ENCODE measurements around the gene TENT5D. TPM values are rescaled to one million over a fixed set of nuclear protein-coding genes. Genes with fewer than 3 reads are reported as not detected.
"Not testable (repeated sequence)": the region's sequence is repeated elsewhere in the genome, so short reads cannot be mapped to it uniquely, and the experiment has no call there.

Gene TENT5D
- total and polyA plus RNA-seq, 7 experiments from 2014 or later = not detected

DNA sequence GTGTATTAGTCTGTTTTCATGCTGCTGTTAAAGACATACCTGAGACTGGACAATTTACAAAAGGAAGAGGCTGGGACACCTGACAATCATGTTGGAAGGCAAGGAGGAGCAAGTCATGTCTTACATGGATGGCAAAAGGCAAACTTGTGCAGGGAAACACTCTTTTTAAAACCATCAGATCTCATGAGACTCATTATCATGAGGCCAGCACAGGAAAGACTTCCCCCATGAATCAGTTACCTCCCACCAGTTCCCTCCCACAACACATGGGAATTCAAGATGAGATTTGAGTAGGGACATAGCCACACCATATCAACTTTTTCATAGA is 11.2 kb downstream of the TENT5D start:
- H3K4me1 ChIP-seq (ENCODE audit: control insufficient read depth in 2 of 2, insufficient read depth in 2 of 2, low read length in 2 of 2) = no peaks in the 10 kb centered on the region
- no peak for DNase-seq
- no peaks in the 10 kb centered on the region for H3K36me3 Mint-ChIP-seq
- no peaks in the 10 kb centered on the region for H3K4me1 Mint-ChIP-seq
- intact Hi-C loops (cut with micrococcal nuclease) = no loop called here
- H3K4me3 ChIP-seq (ENCODE audit: low read length) = no peak overlapping the region
- H3K9me3 ChIP-seq (ENCODE audit: control insufficient read depth in 2 of 3, low read length in 3 of 3) = no peaks in the 10 kb centered on the region
- no peak overlapping the region for H3K4me3 Mint-ChIP-seq
- no peak overlapping the region for H3K27ac Mint-ChIP-seq
- no peaks in the 10 kb centered on the region for H3K36me3 ChIP-seq (ENCODE audit: control insufficient read depth in 2 of 3, insufficient read depth in 3 of 3, low read length in 3 of 3)
- no peaks in the 10 kb centered on the region for H3K27me3 Mint-ChIP-seq
- peaks cover 0 to 18% (median under 1%) of the 10 kb centered on the region in 11 donors for H3K9me3 Mint-ChIP-seq
- H3K27me3 ChIP-seq (ENCODE audit: control insufficient read depth in 2 of 2, insufficient read depth in 2 of 2, low read length in 2 of 2) = no peaks in the 10 kb centered on the region
- CTCF ChIA-PET = no interaction called here
- POLR2A ChIA-PET = no interaction called here
- ATAC-seq = no peak
- H3K27ac ChIP-seq (ENCODE audit: low read depth, low read length) = no peak overlapping the region

DNA sequence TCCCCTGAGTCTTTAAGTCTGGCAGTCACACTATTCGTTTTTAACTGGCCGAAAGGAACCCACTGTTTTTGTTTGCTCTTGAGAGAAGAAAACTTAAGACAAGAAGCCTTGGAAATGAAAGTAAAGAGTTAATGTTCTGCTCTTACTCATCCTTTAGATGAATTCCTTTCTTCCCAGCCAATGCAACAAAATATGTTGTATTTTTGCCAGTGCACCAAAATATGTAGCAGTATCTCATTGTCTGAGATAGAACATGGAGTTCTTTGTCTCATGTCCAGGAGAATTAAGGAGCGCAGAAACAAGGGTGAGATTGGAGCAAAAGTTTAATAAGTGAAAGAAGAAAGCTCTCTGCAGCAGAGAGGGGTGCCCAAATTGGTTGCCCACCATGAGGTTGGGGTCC is 12.2 kb downstream of the TENT5D start:
- Mint-ChIP-seq H3K27ac (no peak overlapping the region), H3K36me3 (no peaks in the 10 kb centered on the region), H3K4me1 (no peaks in the 10 kb centered on the region), H3K9me3 (peaks cover 0 to 11% (median 0%) of the 10 kb centered on the region in 11 donors), H3K4me3 (no peak overlapping the region), H3K27me3 (no peaks in the 10 kb centered on the region)
- H3K4me1 ChIP-seq (ENCODE audit: control insufficient read depth in 2 of 2, insufficient read depth in 2 of 2, low read length in 2 of 2) = no peaks in the 10 kb centered on the region
- CTCF ChIA-PET = no interaction called here
- no peaks in the 10 kb centered on the region for H3K36me3 ChIP-seq (ENCODE audit: control insufficient read depth in 2 of 3, insufficient read depth in 3 of 3, low read length in 3 of 3)
- intact Hi-C loops (cut with micrococcal nuclease) = no loop called here
- DNase-seq (no peak), ATAC-seq (no peak)
- no peak overlapping the region for H3K4me3 ChIP-seq (ENCODE audit: low read length)
- POLR2A ChIA-PET = no interaction called here
- H3K9me3 ChIP-seq (ENCODE audit: control insufficient read depth in 2 of 3, low read length in 3 of 3) = no peaks in the 10 kb centered on the region
- H3K27me3 ChIP-seq (ENCODE audit: control insufficient read depth in 2 of 2, insufficient read depth in 2 of 2, low read length in 2 of 2) = no peaks in the 10 kb centered on the region
- no peak overlapping the region for H3K27ac ChIP-seq (ENCODE audit: low read depth, low read length)

DNA sequence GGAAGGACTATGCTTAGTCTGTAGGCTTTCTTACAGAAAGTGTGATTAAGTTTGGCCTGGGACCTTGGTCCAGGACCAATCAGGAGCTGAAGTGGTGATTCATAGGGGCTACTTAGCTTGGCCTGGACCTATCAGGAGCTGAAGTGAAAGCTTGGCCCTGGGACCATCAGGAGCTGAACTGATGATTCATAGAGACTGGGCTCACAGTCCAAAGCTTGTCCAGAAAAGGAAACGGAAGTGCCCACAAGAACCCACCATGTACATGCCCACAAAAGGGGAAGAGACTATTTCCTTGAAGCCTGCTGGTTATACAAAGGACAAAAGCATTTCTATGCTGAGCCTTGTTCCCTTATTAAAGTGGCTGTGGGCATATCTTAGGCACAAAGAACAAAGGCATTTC is 12.6 kb downstream of the TENT5D start:
- Mint-ChIP-seq H3K27me3 (no peaks in the 10 kb centered on the region), H3K27ac (no peak overlapping the region), H3K4me3 (no peak overlapping the region), H3K9me3 (peaks cover 0 to 8% (median 0%) of the 10 kb centered on the region in 11 donors), H3K4me1 (no peaks in the 10 kb centered on the region), H3K36me3 (no peaks in the 10 kb centered on the region)
- Histone ChIP-seq H3K4me1 (ENCODE audit: control insufficient read depth in 2 of 2, insufficient read depth in 2 of 2, low read length in 2 of 2) (no peaks in the 10 kb centered on the region), H3K27ac (ENCODE audit: low read depth, low read length) (no peak overlapping the region), H3K36me3 (ENCODE audit: control insufficient read depth in 2 of 3, insufficient read depth in 3 of 3, low read length in 3 of 3) (no peaks in the 10 kb centered on the region), H3K27me3 (ENCODE audit: control insufficient read depth in 2 of 2, insufficient read depth in 2 of 2, low read length in 2 of 2) (no peaks in the 10 kb centered on the region), H3K4me3 (ENCODE audit: low read length) (no peak overlapping the region), H3K9me3 (ENCODE audit: control insufficient read depth in 2 of 3, low read length in 3 of 3) (no peaks in the 10 kb centered on the region)
- DNase-seq (no peak), ATAC-seq (no peak)
- intact Hi-C loops (cut with micrococcal nuclease) = no loop called here
- ChIA-PET POLR2A (no interaction called here), CTCF (no interaction called here)

DNA sequence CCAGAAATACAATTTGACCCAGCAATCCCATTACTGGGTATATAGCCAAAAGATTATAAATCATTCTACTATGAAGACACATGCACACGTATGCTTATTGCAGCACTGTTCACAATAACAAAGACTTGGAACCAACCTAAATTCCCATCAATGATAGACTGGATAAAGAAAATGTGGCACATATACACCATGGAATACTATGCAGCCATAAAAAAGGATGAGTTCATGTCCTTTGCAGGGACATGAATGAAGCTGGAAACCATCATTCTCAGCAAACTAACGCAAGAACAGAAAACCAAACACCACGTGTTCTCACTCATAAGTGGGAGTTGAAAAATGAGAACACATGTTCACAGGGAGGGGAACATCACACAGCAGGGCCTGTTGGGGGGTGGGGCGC is 47.9 kb downstream of the TENT5D start:
- H3K4me1 ChIP-seq (ENCODE audit: control insufficient read depth in 2 of 2, insufficient read depth in 2 of 2, low read length in 2 of 2); H3K27ac Mint-ChIP-seq; H3K27ac ChIP-seq (ENCODE audit: low read depth, low read length); H3K4me3 ChIP-seq (ENCODE audit: low read length); intact Hi-C loops (cut with micrococcal nuclease); H3K4me1 Mint-ChIP-seq; H3K36me3 ChIP-seq (ENCODE audit: control insufficient read depth in 2 of 3, insufficient read depth in 3 of 3, low read length in 3 of 3); H3K27me3 Mint-ChIP-seq; POLR2A ChIA-PET; ATAC-seq; H3K9me3 ChIP-seq (ENCODE audit: control insufficient read depth in 2 of 3, low read length in 3 of 3); H3K36me3 Mint-ChIP-seq; H3K4me3 Mint-ChIP-seq; H3K27me3 ChIP-seq (ENCODE audit: control insufficient read depth in 2 of 2, insufficient read depth in 2 of 2, low read length in 2 of 2); CTCF ChIA-PET; DNase-seq: not testable (repeated sequence)
- peaks cover 0 to 27% (median 12%) of the 10 kb centered on the region in 11 donors for H3K9me3 Mint-ChIP-seq

DNA sequence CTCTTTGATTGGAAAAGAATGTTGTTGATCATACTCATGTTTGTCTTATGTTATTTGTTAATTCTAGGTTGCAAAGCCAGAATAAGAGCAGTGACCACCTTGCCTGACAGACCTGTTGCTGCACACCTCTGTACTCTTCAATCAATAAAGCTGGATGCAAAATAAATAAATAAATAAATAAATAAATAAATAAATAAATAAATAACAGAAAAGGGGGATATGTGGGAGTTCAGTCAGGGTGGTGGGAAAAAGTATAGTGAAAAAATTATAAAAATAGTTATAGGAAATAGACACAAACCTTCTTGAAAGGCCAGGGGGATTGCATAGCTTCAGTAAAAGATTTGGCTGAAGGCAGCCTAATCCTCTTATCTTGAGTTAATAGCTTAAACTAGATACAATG is 51.3 kb downstream of the TENT5D start:
- ATAC-seq = no peak
- Histone ChIP-seq H3K9me3 (ENCODE audit: control insufficient read depth in 2 of 3, low read length in 3 of 3) (no peaks in the 10 kb centered on the region), H3K27ac (ENCODE audit: low read depth, low read length) (no peak overlapping the region), H3K27me3 (ENCODE audit: control insufficient read depth in 2 of 2, insufficient read depth in 2 of 2, low read length in 2 of 2) (no peaks in the 10 kb centered on the region), H3K4me1 (ENCODE audit: control insufficient read depth in 2 of 2, insufficient read depth in 2 of 2, low read length in 2 of 2) (no peaks in the 10 kb centered on the region), H3K4me3 (ENCODE audit: low read length) (no peak overlapping the region), H3K36me3 (ENCODE audit: control insufficient read depth in 2 of 3, insufficient read depth in 3 of 3, low read length in 3 of 3) (no peaks in the 10 kb centered on the region)
- ChIA-PET POLR2A (no interaction called here), CTCF (no interaction called here)
- Mint-ChIP-seq H3K36me3 (peaks cover 0 to 3% (median 0%) of the 10 kb centered on the region in 5 donors), H3K27me3 (no peaks in the 10 kb centered on the region), H3K9me3 (peaks cover 0 to 31% (median 8%) of the 10 kb centered on the region in 11 donors), H3K27ac (no peak overlapping the region), H3K4me1 (no peaks in the 10 kb centered on the region), H3K4me3 (no peak overlapping the region)
- intact Hi-C loops (cut with micrococcal nuclease) = no loop called here
- DNase-seq = no peak

DNA sequence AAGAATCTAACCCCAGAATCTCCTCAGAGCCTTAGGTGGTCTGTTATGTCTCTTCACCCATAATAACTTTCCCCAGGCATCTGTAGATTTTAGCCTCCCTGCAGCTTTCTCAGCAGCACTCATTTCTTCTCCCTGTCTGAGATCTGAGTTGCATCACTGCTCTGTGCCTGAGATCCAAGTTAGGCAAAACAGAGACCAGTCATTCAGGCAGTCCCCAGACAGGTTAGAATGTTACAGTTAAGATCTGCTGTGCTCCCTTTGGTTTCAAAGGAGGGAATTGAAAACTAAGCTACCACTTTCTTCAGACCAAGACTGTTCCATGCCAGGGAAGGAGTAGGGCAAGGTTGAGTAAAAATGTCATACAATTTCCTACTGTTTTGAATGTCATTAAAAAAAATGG is 65.3 kb downstream of the TENT5D start:
- H3K27me3 Mint-ChIP-seq = no peaks in the 10 kb centered on the region
- ATAC-seq = no peak
- no peak overlapping the region for H3K27ac Mint-ChIP-seq
- Histone ChIP-seq H3K4me3 (ENCODE audit: low read length) (no peak overlapping the region), H3K27me3 (ENCODE audit: control insufficient read depth in 2 of 2, insufficient read depth in 2 of 2, low read length in 2 of 2) (no peaks in the 10 kb centered on the region), H3K27ac (ENCODE audit: low read depth, low read length) (no peak overlapping the region), H3K36me3 (ENCODE audit: control insufficient read depth in 2 of 3, insufficient read depth in 3 of 3, low read length in 3 of 3) (no peaks in the 10 kb centered on the region), H3K9me3 (ENCODE audit: control insufficient read depth in 2 of 3, low read length in 3 of 3) (no peaks in the 10 kb centered on the region), H3K4me1 (ENCODE audit: control insufficient read depth in 2 of 2, insufficient read depth in 2 of 2, low read length in 2 of 2) (no peaks in the 10 kb centered on the region)
- CTCF ChIA-PET = no interaction called here
- intact Hi-C loops (cut with micrococcal nuclease) = no loop called here
- no peaks in the 10 kb centered on the region for H3K4me1 Mint-ChIP-seq
- H3K36me3 Mint-ChIP-seq = no peaks in the 10 kb centered on the region
- no peak overlapping the region for H3K4me3 Mint-ChIP-seq
- H3K9me3 Mint-ChIP-seq = peaks cover 0 to 6% (median 0%) of the 10 kb centered on the region in 11 donors
- DNase-seq = no peak
- POLR2A ChIA-PET = no interaction called here

DNA sequence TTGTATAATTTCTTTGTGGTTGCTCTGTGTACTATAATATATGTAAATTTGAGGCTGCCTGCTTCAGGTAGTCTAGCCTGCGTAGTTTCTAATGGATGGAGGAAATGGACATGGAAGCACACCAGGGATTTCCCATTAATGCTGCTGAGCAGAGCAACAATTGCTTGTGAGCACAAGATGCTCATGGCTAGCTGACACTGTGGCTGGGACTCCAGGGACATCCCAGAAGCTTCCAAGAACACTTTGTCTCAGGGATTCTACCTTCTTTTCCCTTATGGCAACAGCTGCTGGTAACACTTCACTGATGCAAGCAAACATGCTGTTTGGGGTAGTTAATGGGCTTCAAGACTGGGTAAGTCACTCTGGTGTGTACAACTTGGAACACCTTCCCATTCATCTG is 66.1 kb downstream of the TENT5D start:
- no peaks in the 10 kb centered on the region for H3K9me3 ChIP-seq (ENCODE audit: control insufficient read depth in 2 of 3, low read length in 3 of 3)
- no peaks in the 10 kb centered on the region for H3K36me3 ChIP-seq (ENCODE audit: control insufficient read depth in 2 of 3, insufficient read depth in 3 of 3, low read length in 3 of 3)

More for the DNA sequence above, 66.1 kb downstream of the TENT5D start:
- Mint-ChIP-seq H3K36me3 (no peaks in the 10 kb centered on the region), H3K9me3 (peaks cover 0 to 7% (median under 1%) of the 10 kb centered on the region in 11 donors), H3K27ac (no peak overlapping the region), H3K4me3 (no peak overlapping the region), H3K27me3 (no peaks in the 10 kb centered on the region), H3K4me1 (no peaks in the 10 kb centered on the region)
- DNase-seq (no peak), ATAC-seq (no peak)
- POLR2A ChIA-PET = no interaction called here
- H3K27ac ChIP-seq (ENCODE audit: low read depth, low read length) = no peak overlapping the region
- no peak overlapping the region for H3K4me3 ChIP-seq (ENCODE audit: low read length)
- intact Hi-C loops (cut with micrococcal nuclease) = no loop called here
- CTCF ChIA-PET = no interaction called here
- H3K27me3 ChIP-seq (ENCODE audit: control insufficient read depth in 2 of 2, insufficient read depth in 2 of 2, low read length in 2 of 2) = no peaks in the 10 kb centered on the region
- no peaks in the 10 kb centered on the region for H3K4me1 ChIP-seq (ENCODE audit: control insufficient read depth in 2 of 2, insufficient read depth in 2 of 2, low read length in 2 of 2)
